HEK293T (cell line): ENCODE results near the gene SLC30A7.
"Not testable (repeated sequence)": the region's sequence is repeated elsewhere in the genome, so short reads cannot be mapped to it uniquely, and the experiment has no call there.

Experiments
- LEF1 ChIP-seq: fragments of 450-650 bp; IDR thresholded peaks from 2 replicates; pipeline ENCODE4 v1.6.1; 2017; ENCODE audit warnings: mild to moderate bottlenecking, borderline replicate concordance
- TARDBP ChIP-seq: fragments of 450-650 bp; IDR thresholded peaks from 2 replicates; pipeline ENCODE4 v1.6.1; 2016
- ZNF384 ChIP-seq: fragments of 450-650 bp; IDR thresholded peaks from 2 replicates; pipeline ENCODE4 v1.6.1; 2016

DNA sequence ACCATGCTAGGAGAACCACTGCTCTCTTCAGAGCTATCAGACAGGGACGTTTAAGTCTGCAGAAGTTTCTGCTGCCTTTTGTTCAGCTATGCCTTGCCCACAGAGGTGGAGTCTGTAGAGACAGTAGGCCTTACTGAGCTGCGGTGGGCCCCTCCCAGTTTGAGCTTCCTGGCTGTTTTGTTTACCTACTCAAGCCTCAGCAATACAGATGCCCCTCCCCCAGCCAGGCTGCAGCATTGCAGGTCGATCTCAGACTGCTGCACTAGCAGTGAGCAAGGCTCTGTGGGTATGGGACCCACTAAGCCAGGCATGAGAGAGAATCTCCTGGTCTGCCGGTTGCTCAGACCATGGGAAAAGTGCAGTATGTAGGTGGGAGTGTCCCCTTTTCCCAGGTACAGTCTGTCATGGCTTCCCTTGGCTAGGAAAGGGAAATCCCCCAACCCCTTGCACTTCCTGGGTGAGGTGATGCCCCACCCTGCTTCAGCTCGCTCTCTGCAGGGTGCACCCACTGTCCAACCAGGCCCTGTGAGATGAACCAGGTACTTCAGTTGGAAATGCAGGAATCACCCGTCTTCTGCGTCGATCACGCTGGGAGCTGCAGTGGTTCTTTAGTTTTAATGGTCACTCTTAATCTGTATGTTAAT is 53.7 kb downstream of the SLC30A7 start:
- TF ChIP-seq ZNF384, LEF1, TARDBP: not testable (repeated sequence)
